GM23248 (cell line): ENCODE measurements around the gene NLRC5. TPM values are rescaled to one million over a fixed set of nuclear protein-coding genes. Genes with fewer than 3 reads are reported as not detected.
"Not testable (repeated sequence)": the region's sequence is repeated elsewhere in the genome, so short reads cannot be mapped to it uniquely, and the experiment has no call there.

ENCODE experiments used
- DNase-seq: peaks from one replicate; pipeline ENCODE4 v3.0.0-alpha.2; 2015
- H2AFZ ChIP-seq: fragments of 200-600 bp; sonication (generic); 2 replicates; pipeline ENCODE4 v1.6.1; 2016; ENCODE audit warnings: antibody characterized with exemption
- H3F3A ChIP-seq: fragments of 200-600 bp; sonication (generic); 2 replicates; pipeline ENCODE4 v1.6.1; 2016; ENCODE audit warnings: mild to moderate bottlenecking, antibody characterized with exemption, mixed run types; ENCODE audit not compliant: insufficient read depth
- H3K27ac ChIP-seq: fragments of 200-600 bp; sonication (generic); 2 replicates; pipeline ENCODE4 v1.5.1; 2016; ENCODE audit warnings: mild to moderate bottlenecking
- H3K27me3 ChIP-seq: fragments of 200-600 bp; sonication (generic); replicated peaks from 2 replicates; pipeline ENCODE4 v1.6.1; 2016; ENCODE audit warnings: mild to moderate bottlenecking; ENCODE audit not compliant: insufficient read depth
- H3K36me3 ChIP-seq: fragments of 200-600 bp; sonication (generic); 2 replicates; pipeline ENCODE4 v1.6.1; 2016; ENCODE audit warnings: low read depth, mild to moderate bottlenecking
- H3K4me1 ChIP-seq: fragments of 200-600 bp; sonication (generic); 2 replicates; pipeline ENCODE4 v1.6.1; 2016; ENCODE audit warnings: mild to moderate bottlenecking; ENCODE audit not compliant: insufficient read depth
- H3K4me2 ChIP-seq: fragments of 200-600 bp; sonication (generic); one replicate; pipeline ENCODE4 v1.6.1; 2016; ENCODE audit warnings: mild to moderate bottlenecking; ENCODE audit not compliant: unreplicated experiment
- H3K4me3 ChIP-seq: fragments of 200-600 bp; sonication (generic); 2 replicates; pipeline ENCODE4 v1.5.1; 2016; ENCODE audit warnings: mild to moderate bottlenecking
- H3K79me2 ChIP-seq: fragments of 200-600 bp; sonication (generic); 2 replicates; pipeline ENCODE4 v1.6.1; 2016; ENCODE audit warnings: mild to moderate bottlenecking; ENCODE audit not compliant: insufficient read depth
- H3K9ac ChIP-seq: fragments of 200-600 bp; sonication (generic); 2 replicates; pipeline ENCODE4 v1.6.1; 2016; ENCODE audit warnings: mild to moderate bottlenecking
- H3K9me2 ChIP-seq: fragments of 200-600 bp; sonication (generic); 2 replicates; pipeline ENCODE4 v1.6.1; 2016; ENCODE audit warnings: mixed run types, mild to moderate bottlenecking, moderate library complexity; ENCODE audit not compliant: insufficient read depth
- H3K9me3 ChIP-seq: fragments of 200-600 bp; sonication (generic); one replicate; pipeline ENCODE4 v1.6.1; 2017; ENCODE audit warnings: low read depth
- H4K20me1 ChIP-seq: fragments of 200-600 bp; sonication (generic); 2 replicates; pipeline ENCODE4 v1.6.0; 2016; ENCODE audit not compliant: insufficient read depth
- EZH2 ChIP-seq: fragments of 200-600 bp; sonication (generic); IDR thresholded peaks from 2 replicates; pipeline ENCODE4 v1.6.1; 2018; ENCODE audit warnings: antibody characterized with exemption, mild to moderate bottlenecking; ENCODE audit not compliant: insufficient read depth, poor library complexity, severe bottlenecking
- EZH2phosphoT487 ChIP-seq: fragments of 200-600 bp; sonication (generic); IDR thresholded peaks from 2 replicates; pipeline ENCODE4 v1.6.1; 2018; ENCODE audit warnings: antibody characterized with exemption, moderate library complexity, mild to moderate bottlenecking, low read depth; ENCODE audit not compliant: insufficient read depth
- WGBS, 2 experiments: methylation state at CpG; one replicate each; pipeline ENCODE4 v1.1.6; 2015 to 2017; ENCODE audit warnings: low lambda C conversion rate in 2 of 2, low coverage in 1 of 2; ENCODE audit errors: missing lambda C conversion rate in 2 of 2; 5-methylcytosine and 5-hydroxymethylcytosine counted together
- in situ Hi-C: fragments of 300-500 bp; cut with MboI; formaldehyde crosslinking; loops from 2 replicates; pipeline ENCODE4 v1.15.0; 2020
- polyA plus RNA-seq: library from polyadenylated mRNA; unstranded; fragments of >200 nt; fragmentation: Nextera tagmentation; extraction: Ambion mirVana; gene quantifications from 2 replicates; pipeline ENCODE4 v1.2.1, GENCODE V29; 2016
- total RNA-seq: library from RNA; depleted of rRNA; stranded (reverse); fragments of >200 nt; shearing (Covaris generic); gene quantifications from 2 replicates; pipeline ENCODE4 v1.2.3, GENCODE V29; 2014

NLRC5 gene
- total and polyA plus RNA-seq, 2 experiments from 2014 or later, result 10.6 to 17.1 TPM

GRCh38 chr16:56970934-56971767, 18.2 kb upstream of the NLRC5 start:
- Histone ChIP-seq H3K4me2 (no peak overlapping the region), H3K27me3 (no peaks in the 10 kb centered on the region), H3K9ac (no peak overlapping the region), H3K9me3 (no peaks in the 10 kb centered on the region), H3F3A (0 out of 2 replicates have a peak, but pooled peaks cover 7% of the 10 kb centered on the region), H3K36me3 (no peaks in the 10 kb centered on the region), H3K4me3 (no peak overlapping the region), H2AFZ (no peak overlapping the region), H3K9me2 (no peaks in the 10 kb centered on the region), H3K4me1 (peaks cover 10% of the 10 kb centered on the region), H4K20me1 (no peaks in the 10 kb centered on the region), H3K27ac (no peak overlapping the region), H3K79me2 (no peaks in the 10 kb centered on the region)
- 59 to 65% methylated on average over 8 of the region's 8 CpGs for WGBS, 2 experiments
- in situ Hi-C loops, result no loop called here
- TF ChIP-seq EZH2, result no peak
- no peak for TF ChIP-seq EZH2phosphoT487
- peak; percentile 76 for DNase-seq

- Histone ChIP-seq H3K4me1 (peaks cover 8% of the 10 kb centered on the region), H2AFZ (no peak overlapping the region), H3K27ac (no peak overlapping the region), H4K20me1 (no peaks in the 10 kb centered on the region), H3K4me3 (no peak overlapping the region), H3K9ac (no peak overlapping the region), H3K36me3 (no peaks in the 10 kb centered on the region), H3F3A (0 out of 2 replicates have a peak, but pooled peaks cover 7% of the 10 kb centered on the region), H3K9me3 (no peaks in the 10 kb centered on the region), H3K27me3 (no peaks in the 10 kb centered on the region), H3K79me2 (no peaks in the 10 kb centered on the region), H3K9me2 (no peaks in the 10 kb centered on the region), H3K4me2 (no peak overlapping the region)
- WGBS, 2 experiments, result 95 to 100% methylated on average over 3 of the region's 3 CpGs
- in situ Hi-C loops, result no loop called here
- TF ChIP-seq EZH2 (no peak), EZH2phosphoT487 (no peak)
- no peak for DNase-seq
Observed at GRCh38 chr16:56971768-56972043, 17.7 kb upstream of the NLRC5 start.

- H3K9me3 ChIP-seq, result no peaks in the 10 kb centered on the region
- 53 to 59% methylated on average over 17 to 18 of the region's 18 CpGs for WGBS, 2 experiments
- DNase-seq, result peak; percentile 24
- H4K20me1 ChIP-seq, result no peaks in the 10 kb centered on the region
- H3K36me3 ChIP-seq, result no peaks in the 10 kb centered on the region
- H3K4me2 ChIP-seq, result no peak overlapping the region
- no peaks in the 10 kb centered on the region for H3K79me2 ChIP-seq
- 0 out of 2 replicates have a peak, but pooled peaks cover 7% of the 10 kb centered on the region for H3F3A ChIP-seq
- H2AFZ ChIP-seq, result no peak overlapping the region
- H3K9me2 ChIP-seq, result no peaks in the 10 kb centered on the region
- no peak overlapping the region for H3K9ac ChIP-seq
- no peaks in the 10 kb centered on the region for H3K27me3 ChIP-seq
- peaks cover 8% of the 10 kb centered on the region for H3K4me1 ChIP-seq
- in situ Hi-C loops, result no loop called here
- H3K4me3 ChIP-seq, result no peak overlapping the region
- no peak overlapping the region for H3K27ac ChIP-seq
- TF ChIP-seq EZH2, result no peak
- no peak for TF ChIP-seq EZH2phosphoT487
Observed at GRCh38 chr16:56972403-56973293, 16.7 kb upstream of the NLRC5 start.

- Histone ChIP-seq H3K36me3 (no peaks in the 10 kb centered on the region), H2AFZ (no peak overlapping the region), H4K20me1 (no peaks in the 10 kb centered on the region), H3K9me2 (no peaks in the 10 kb centered on the region), H3K9me3 (no peaks in the 10 kb centered on the region), H3K27ac (no peak overlapping the region), H3K9ac (no peak overlapping the region), H3K79me2 (no peaks in the 10 kb centered on the region), H3K4me3 (no peak overlapping the region), H3K4me1 (peaks cover 8% of the 10 kb centered on the region; the same call in 1 of the 2 replicates), H3F3A (0 out of 2 replicates have a peak, but pooled peaks cover 7% of the 10 kb centered on the region), H3K4me2 (no peak overlapping the region), H3K27me3 (no peaks in the 10 kb centered on the region)
- DNase-seq, result no peak
- no peak for TF ChIP-seq EZH2phosphoT487
- no peak for TF ChIP-seq EZH2
- in situ Hi-C loops, result no loop called here
- WGBS, 2 experiments, result 78 to 90% methylated on average over 9 of the region's 9 CpGs
Observed at GRCh38 chr16:56973294-56973689, 16.1 kb upstream of the NLRC5 start.

- H3K9me3 ChIP-seq, H3K4me2 ChIP-seq, H3K36me3 ChIP-seq, H3K4me3 ChIP-seq, in situ Hi-C loops, H3K4me1 ChIP-seq, H3F3A ChIP-seq, H3K9ac ChIP-seq, H2AFZ ChIP-seq, H4K20me1 ChIP-seq, DNase-seq, H3K27ac ChIP-seq, H3K9me2 ChIP-seq, H3K79me2 ChIP-seq, H3K27me3 ChIP-seq: not testable (repeated sequence)
- WGBS, 2 experiments, result 85% methylated on average over 7 of the region's 7 CpGs
Observed at GRCh38 chr16:56973899-56974298, 15.5 kb upstream of the NLRC5 start.
